Uterus (tissue), 2 donors: ENCODE results near the gene SMIM38.

Experiments used
- CTCF ChIP-seq, 4 experiments: fragments of 200-600 bp in 2 of 4; fragments of 450-650 bp in 2 of 4; sonication (generic) in 2 of 4; IDR thresholded peaks; one replicate each; pipeline ENCODE4 v1.5.1; 2016 to 2019; ENCODE audit warnings: antibody characterized with exemption in 4 of 4, mild to moderate bottlenecking in 2 of 4, moderate library complexity in 1 of 4
- POLR2A ChIP-seq, 2 donors: fragments of 450-650 bp; IDR thresholded peaks; one replicate each; pipeline ENCODE4 v1.6.1; 2016; ENCODE audit warnings: antibody characterized with exemption in 2 of 2, mild to moderate bottlenecking in 1 of 2, moderate library complexity in 1 of 2

- TF ChIP-seq POLR2A (IDR thresholded peaks at IDR 0.05) (no peak), CTCF (IDR thresholded peaks at IDR 0.05) (no peak)
Observed at GRCh38 chr11:69163842-69164241, 8.1 kb downstream of the SMIM38 start.
